ENCODE results near the gene RGPD8.

DNA sequence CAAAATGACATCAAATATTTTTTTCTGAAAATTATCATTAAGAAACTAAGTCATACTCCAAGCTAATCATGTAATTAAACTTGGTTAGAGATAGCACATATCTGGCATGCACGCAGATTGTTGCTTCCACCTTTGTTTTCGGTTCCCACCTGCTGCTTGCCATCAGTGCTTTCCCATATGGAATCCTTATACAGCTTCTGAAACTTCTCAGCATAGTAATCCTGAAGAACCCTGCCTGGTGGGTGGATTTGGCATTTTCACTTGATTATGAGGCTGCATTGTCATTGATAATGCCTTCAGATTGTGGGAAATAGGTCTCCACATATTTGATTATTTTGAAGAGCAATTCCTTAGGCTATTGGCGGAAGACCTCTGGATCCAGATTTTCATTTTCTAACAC, 110.5 kb downstream of the RGPD8 start:
- TF ChIP-seq, protein P1, sequence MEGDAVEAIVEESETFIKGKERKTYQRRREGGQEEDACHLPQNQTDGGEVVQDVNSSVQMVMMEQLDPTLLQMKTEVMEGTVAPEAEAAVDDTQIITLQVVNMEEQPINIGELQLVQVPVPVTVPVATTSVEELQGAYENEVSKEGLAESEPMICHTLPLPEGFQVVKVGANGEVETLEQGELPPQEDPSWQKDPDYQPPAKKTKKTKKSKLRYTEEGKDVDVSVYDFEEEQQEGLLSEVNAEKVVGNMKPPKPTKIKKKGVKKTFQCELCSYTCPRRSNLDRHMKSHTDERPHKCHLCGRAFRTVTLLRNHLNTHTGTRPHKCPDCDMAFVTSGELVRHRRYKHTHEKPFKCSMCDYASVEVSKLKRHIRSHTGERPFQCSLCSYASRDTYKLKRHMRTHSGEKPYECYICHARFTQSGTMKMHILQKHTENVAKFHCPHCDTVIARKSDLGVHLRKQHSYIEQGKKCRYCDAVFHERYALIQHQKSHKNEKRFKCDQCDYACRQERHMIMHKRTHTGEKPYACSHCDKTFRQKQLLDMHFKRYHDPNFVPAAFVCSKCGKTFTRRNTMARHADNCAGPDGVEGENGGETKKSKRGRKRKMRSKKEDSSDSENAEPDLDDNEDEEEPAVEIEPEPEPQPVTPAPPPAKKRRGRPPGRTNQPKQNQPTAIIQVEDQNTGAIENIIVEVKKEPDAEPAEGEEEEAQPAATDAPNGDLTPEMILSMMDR (conservative IDR thresholded peaks at IDR 0.05 in 1 of 2, IDR thresholded peaks at IDR 0.05 in 1 of 2; ENCODE audit: low read depth in 1 of 2, low read length in 2 of 2): no peak
- TF ChIP-seq EZH2 (IDR thresholded peaks at IDR 0.05; ENCODE audit: low read length, missing control alignments): no peak
